ENCODE measurements around the gene JUN. TPM values are rescaled to one million over a fixed set of nuclear protein-coding genes. Genes with fewer than 3 reads are reported as not detected.

The JUN gene
- total RNA-seq, 6 donors from 2014 or later, result 142 to 400 (median 236) TPM

DNA sequence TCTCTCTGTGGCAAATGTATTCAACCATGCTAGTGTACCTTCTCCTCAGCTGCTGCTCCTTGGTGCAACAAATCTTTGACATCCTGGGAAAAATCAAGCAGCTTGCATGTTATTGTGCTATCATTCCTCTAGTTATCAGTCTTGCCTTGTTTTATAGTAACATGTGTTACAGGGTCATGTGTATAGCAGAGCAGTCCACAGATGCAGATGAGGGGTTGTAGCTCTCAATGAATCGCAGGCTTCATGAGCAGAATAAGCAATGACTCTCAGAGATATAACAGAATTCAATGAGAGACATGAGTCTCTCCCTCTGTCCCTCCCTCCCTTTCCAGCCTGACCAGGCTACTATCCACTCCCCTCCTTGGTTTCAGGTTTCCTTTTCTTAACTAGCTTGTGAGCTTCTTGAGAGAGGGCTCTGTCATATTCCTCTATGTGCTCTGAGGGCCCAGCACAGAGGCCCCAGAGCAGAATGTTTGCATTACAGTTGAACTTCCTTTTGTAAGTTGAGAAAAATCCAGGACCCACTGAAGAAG is 15.1 kb upstream of the JUN start:
- H3K4me1 ChIP-seq, result no peaks in the 10 kb centered on the region
- DNase-seq (no peak), ATAC-seq (ENCODE audit: low FRiP score in 2 of 2) (no peak)
- 94 to 100% methylated on average over 1 of the region's 1 CpG for WGBS, 2 donors
- no peak overlapping the region for H3K27ac ChIP-seq
- H3K9me3 ChIP-seq, result no peaks in the 10 kb centered on the region
- TF ChIP-seq EP300 (IDR thresholded peaks at IDR 0.05) (no peak), POLR2AphosphoS5 (IDR thresholded peaks at IDR 0.05) (no peak), POLR2A (IDR thresholded peaks at IDR 0.05) (no peak)
- TF ChIP-seq, protein P1, sequence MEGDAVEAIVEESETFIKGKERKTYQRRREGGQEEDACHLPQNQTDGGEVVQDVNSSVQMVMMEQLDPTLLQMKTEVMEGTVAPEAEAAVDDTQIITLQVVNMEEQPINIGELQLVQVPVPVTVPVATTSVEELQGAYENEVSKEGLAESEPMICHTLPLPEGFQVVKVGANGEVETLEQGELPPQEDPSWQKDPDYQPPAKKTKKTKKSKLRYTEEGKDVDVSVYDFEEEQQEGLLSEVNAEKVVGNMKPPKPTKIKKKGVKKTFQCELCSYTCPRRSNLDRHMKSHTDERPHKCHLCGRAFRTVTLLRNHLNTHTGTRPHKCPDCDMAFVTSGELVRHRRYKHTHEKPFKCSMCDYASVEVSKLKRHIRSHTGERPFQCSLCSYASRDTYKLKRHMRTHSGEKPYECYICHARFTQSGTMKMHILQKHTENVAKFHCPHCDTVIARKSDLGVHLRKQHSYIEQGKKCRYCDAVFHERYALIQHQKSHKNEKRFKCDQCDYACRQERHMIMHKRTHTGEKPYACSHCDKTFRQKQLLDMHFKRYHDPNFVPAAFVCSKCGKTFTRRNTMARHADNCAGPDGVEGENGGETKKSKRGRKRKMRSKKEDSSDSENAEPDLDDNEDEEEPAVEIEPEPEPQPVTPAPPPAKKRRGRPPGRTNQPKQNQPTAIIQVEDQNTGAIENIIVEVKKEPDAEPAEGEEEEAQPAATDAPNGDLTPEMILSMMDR (IDR thresholded peaks at IDR 0.05), result no peak
- no peaks in the 10 kb centered on the region for H3K27me3 ChIP-seq
- no peaks in the 10 kb centered on the region for H3K36me3 ChIP-seq
- H3K4me3 ChIP-seq, result no peak overlapping the region

DNA sequence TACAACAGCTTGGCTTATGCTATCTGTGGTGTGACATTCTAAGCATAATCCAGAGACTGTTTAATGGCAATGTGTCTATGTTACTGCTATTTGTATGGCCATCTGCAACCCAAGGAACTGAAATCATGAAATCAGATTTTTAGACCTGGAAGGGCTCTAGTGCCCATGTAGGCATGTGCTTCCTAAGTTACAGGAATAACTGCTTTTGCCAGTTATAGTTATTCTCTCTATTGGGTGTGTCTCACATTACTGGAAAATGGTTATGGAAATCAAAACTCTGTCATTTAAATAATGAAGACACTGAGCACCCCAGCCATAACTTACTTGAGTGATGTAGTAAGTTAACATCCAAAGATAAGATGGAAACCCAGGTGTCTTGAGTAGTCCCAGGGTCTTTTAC is 12.6 kb upstream of the JUN start:
- ATAC-seq (ENCODE audit: low FRiP score in 2 of 2) (no peak), DNase-seq (no peak)
- no peak overlapping the region for H3K4me3 ChIP-seq
- no peaks in the 10 kb centered on the region for H3K27me3 ChIP-seq
- no peaks in the 10 kb centered on the region for H3K36me3 ChIP-seq
- no peaks in the 10 kb centered on the region for H3K9me3 ChIP-seq
- H3K27ac ChIP-seq, result no peak overlapping the region
- no peak for TF ChIP-seq POLR2A (IDR thresholded peaks at IDR 0.05)
- TF ChIP-seq EP300 (IDR thresholded peaks at IDR 0.05), result no peak
- TF ChIP-seq, protein P1 (IDR thresholded peaks at IDR 0.05), result no peak
- TF ChIP-seq POLR2AphosphoS5 (IDR thresholded peaks at IDR 0.05), result no peak
- no peaks in the 10 kb centered on the region for H3K4me1 ChIP-seq

DNA sequence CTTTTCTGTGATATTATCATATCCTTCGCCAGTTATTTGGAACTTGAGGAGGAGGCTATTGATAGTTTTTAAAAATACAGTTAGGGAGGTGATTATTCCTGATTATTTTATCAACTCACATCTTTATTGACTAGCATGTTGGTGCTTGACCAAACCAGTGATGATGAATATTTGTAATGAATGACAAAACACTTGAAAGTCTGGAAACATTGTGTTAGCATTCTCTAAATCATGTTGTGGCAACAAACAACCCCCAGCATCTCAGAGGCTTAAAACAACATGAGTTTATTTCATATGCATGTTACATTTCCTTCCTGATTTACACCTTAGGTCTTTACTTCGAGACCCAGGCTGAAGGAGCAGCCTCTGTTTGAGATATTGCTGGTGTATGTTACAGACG is 10.7 kb upstream of the JUN start:
- Histone ChIP-seq H3K4me3 (no peak overlapping the region), H3K36me3 (no peaks in the 10 kb centered on the region), H3K27ac (no peak overlapping the region), H3K4me1 (peaks cover 0 to 5% (median 0%) of the 10 kb centered on the region in 4 donors), H3K9me3 (no peaks in the 10 kb centered on the region), H3K27me3 (no peaks in the 10 kb centered on the region)
- no peak for TF ChIP-seq POLR2AphosphoS5 (IDR thresholded peaks at IDR 0.05)
- no peak for TF ChIP-seq EP300 (IDR thresholded peaks at IDR 0.05)
- TF ChIP-seq, protein P1 (IDR thresholded peaks at IDR 0.05), result no peak
- no peak for TF ChIP-seq POLR2A (IDR thresholded peaks at IDR 0.05)
- no peak for ATAC-seq (ENCODE audit: low FRiP score in 2 of 2)
- WGBS, 2 donors, result 88 to 94% methylated on average over 3 of the region's 3 CpGs
- DNase-seq, result no peak

DNA sequence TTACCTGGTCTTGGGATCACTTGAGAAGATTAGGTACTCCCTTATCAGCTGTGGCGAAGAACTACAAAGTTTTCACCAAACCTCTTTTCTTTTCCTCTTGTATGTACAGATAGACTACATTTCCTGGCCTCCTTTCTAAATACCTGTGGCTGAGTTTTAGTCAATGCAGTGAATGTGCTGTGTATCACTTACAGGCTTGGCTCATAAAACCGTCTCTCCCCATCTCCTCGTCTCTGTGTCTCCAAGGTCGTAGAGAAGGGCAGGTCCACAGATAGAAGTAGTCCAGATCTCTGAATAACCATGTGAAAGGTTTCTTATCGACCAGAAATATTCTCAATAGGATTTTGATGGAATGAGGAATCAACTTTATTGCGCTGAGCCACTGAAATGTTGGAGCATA is 9.0 kb upstream of the JUN start:
- H3K9me3 ChIP-seq, result no peaks in the 10 kb centered on the region
- H3K27ac ChIP-seq, result no peak overlapping the region
- TF ChIP-seq POLR2A (IDR thresholded peaks at IDR 0.05) (no peak), POLR2AphosphoS5 (IDR thresholded peaks at IDR 0.05) (no peak), EP300 (IDR thresholded peaks at IDR 0.05) (no peak)
- TF ChIP-seq, protein P1 (IDR thresholded peaks at IDR 0.05), result no peak
- no peaks in the 10 kb centered on the region for H3K36me3 ChIP-seq
- 89 to 91% methylated on average over 6 of the region's 6 CpGs for WGBS, 2 donors
- DNase-seq, result no peak
- H3K27me3 ChIP-seq, result no peaks in the 10 kb centered on the region
- H3K4me1 ChIP-seq, result peaks cover 0 to 5% (median 0%) of the 10 kb centered on the region in 4 donors
- no peak for ATAC-seq (ENCODE audit: low FRiP score in 2 of 2)
- no peak overlapping the region for H3K4me3 ChIP-seq

DNA sequence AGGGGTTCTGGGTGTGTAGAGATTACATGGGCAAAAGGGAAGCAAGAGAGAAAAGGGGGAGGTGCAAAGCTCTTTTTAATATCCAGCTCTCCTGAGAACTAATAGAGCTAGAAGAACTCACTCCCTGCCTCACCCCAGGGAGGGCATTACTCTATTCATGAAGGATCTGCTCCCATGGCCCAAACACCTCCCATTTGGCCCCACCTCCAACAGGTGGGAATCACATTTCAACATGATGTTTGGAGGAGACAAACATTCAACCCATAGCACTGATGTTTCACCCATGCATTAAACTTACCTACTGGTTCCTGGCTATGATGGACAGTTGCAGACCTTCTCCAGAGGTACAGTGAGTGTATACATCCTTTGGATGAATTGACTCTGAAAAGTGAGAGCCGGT is 7.3 kb upstream of the JUN start:
- H3K27me3 ChIP-seq, result no peaks in the 10 kb centered on the region
- H3K4me3 ChIP-seq, result no peak overlapping the region
- H3K36me3 ChIP-seq, result no peaks in the 10 kb centered on the region
- DNase-seq (no peak), ATAC-seq (ENCODE audit: low FRiP score in 2 of 2) (no peak)
- no peak overlapping the region for H3K27ac ChIP-seq
- 100% methylated on average over 1 of the region's 1 CpG for WGBS, 2 donors
- no peaks in the 10 kb centered on the region for H3K9me3 ChIP-seq
- TF ChIP-seq POLR2AphosphoS5 (IDR thresholded peaks at IDR 0.05) (no peak), POLR2A (IDR thresholded peaks at IDR 0.05) (no peak)
- TF ChIP-seq, protein P1 (IDR thresholded peaks at IDR 0.05), result no peak
- H3K4me1 ChIP-seq, result peaks cover under 1 to 5% (median 1%) of the 10 kb centered on the region in 4 donors
